ENCODE data around the gene LRRC3C.
"Not testable (repeated sequence)": the region's sequence is repeated elsewhere in the genome, so short reads cannot be mapped to it uniquely, and the experiment has no call there.

LRRC3C gene

DNA sequence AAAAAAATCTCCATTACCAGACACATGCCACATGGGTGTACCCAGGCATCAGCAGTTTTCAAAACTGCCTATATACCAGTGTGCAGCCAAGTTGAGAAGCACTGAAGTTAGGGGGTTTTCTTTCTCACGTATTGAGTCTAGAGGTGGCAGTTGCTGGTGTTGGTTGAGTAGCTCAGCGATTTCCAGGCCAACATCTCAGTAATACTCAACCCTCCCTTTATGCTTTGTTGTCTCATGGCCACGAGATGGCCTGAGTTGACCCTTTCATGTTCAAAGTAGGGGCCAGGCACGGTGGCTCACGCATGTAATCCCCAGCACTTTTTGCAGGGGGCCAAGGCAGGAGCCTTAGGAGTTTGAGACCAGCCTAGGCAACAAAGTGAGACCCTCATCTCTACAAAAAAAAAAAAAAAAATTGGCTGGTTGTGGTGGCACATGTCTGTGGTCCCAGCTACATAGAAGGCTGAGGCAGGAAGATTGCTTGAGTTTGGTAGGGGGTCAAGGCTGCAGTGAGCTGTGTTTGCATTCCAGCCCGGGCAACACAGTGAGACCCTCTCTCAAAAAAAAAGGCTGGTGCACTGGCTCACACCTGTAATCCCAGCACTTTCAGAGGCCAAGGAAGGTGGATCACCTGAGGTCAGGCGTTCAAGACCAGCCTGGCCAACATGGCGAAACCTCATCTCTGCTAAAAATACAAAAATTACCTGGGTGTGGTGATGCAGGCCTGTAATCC is 10.8 kb downstream of the LRRC3C start:
- Histone ChIP-seq H3K27ac (ENCODE audit: low read depth, low read length) (no peak overlapping the region), H3K4me3 (ENCODE audit: low read length) (no peak overlapping the region), H3K4me1 (ENCODE audit: insufficient read depth, low read length) (peaks cover 8% of the 10 kb centered on the region; the same call in 1 of the 2 replicates), H3K9me3 (ENCODE audit: insufficient read depth, low read depth, low read length) (no peaks in the 10 kb centered on the region), H3K27me3 (ENCODE audit: insufficient read depth, low read length) (no peaks in the 10 kb centered on the region), H3K9ac (ENCODE audit: low read depth, low read length) (no peak overlapping the region), H3K36me3 (ENCODE audit: insufficient read depth, low read length) (no peaks in the 10 kb centered on the region)
- 85% methylated on average over 8 of the region's 8 CpGs for WGBS

DNA sequence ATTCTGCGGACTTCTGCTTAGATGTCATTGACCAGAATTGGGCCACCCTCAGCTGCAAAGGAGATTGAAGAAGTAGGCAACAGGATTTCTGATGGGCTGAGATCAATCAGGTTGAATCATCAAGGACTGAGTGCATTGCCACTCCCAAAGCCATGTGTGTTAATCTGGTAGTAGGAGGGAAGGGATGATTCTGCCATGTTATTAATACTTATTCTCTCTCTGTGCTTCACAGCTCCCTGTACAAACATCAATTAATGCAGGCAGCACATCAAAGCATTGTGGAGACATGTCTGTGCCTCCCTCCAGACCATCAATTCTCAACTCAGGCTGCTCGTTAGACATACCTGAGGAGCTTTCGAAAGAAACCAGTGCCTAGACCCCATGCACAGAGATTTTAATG is 11.6 kb downstream of the LRRC3C start:
- Histone ChIP-seq H3K4me3 (ENCODE audit: low read length) (no peak overlapping the region), H3K4me1 (ENCODE audit: insufficient read depth, low read length) (peaks cover 5% of the 10 kb centered on the region; the same call in 1 of the 2 replicates), H3K9ac (ENCODE audit: low read depth, low read length) (no peak overlapping the region), H3K27ac (ENCODE audit: low read depth, low read length) (no peak overlapping the region), H3K27me3 (ENCODE audit: insufficient read depth, low read length) (no peaks in the 10 kb centered on the region), H3K36me3 (ENCODE audit: insufficient read depth, low read length) (no peaks in the 10 kb centered on the region), H3K9me3 (ENCODE audit: insufficient read depth, low read depth, low read length) (no peaks in the 10 kb centered on the region)
- WGBS: 94% methylated on average over 3 of the region's 3 CpGs

DNA sequence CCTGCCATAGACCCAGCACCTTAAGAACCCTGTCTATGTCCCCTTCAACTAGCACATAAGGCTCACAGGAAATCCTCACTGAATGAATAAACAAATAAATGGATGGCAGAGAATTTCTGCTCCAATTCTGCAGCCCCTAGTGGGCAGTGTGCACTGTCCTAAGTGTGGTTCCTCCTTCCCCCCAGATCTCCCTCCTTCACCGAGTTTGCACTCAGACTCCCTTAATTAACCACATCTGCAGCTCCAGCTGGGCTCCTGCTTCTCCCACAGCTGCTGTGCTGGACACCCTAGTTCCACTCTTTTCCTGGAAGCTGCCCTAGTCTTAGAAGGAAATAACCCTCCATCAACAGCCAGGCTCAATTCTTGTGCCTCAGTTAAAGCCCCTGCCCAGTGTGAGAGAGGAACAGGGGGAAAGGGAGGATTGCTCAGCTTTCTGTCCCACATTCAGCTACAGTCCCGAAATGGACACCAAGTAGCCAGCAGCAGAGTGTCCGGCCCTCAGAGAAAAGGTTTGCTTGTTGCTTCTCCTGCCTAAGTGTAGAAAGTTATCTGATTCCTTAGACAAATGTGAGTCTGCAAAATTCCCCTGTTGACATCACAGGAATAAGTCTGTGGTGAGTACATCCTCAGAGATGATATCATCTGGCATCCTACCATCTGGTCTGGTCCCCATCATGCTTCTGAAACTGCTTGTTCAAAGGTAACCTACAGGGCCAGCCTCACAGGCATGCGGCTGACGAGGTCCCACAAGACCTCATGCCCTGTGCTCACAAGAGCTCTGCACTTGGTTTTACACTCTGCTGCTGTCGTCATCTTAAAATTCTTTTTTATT is 12.3 kb downstream of the LRRC3C start:
- H3K9me3 ChIP-seq (ENCODE audit: insufficient read depth, low read depth, low read length): no peaks in the 10 kb centered on the region
- H3K36me3 ChIP-seq (ENCODE audit: insufficient read depth, low read length): no peaks in the 10 kb centered on the region
- H3K4me1 ChIP-seq (ENCODE audit: insufficient read depth, low read length): no peaks in the 10 kb centered on the region
- H3K27me3 ChIP-seq (ENCODE audit: insufficient read depth, low read length): no peaks in the 10 kb centered on the region
- no peak overlapping the region for H3K27ac ChIP-seq (ENCODE audit: low read depth, low read length)
- no peak overlapping the region for H3K4me3 ChIP-seq (ENCODE audit: low read length)
- WGBS: 79% methylated on average over 6 of the region's 6 CpGs
- H3K9ac ChIP-seq (ENCODE audit: low read depth, low read length): no peak overlapping the region

DNA sequence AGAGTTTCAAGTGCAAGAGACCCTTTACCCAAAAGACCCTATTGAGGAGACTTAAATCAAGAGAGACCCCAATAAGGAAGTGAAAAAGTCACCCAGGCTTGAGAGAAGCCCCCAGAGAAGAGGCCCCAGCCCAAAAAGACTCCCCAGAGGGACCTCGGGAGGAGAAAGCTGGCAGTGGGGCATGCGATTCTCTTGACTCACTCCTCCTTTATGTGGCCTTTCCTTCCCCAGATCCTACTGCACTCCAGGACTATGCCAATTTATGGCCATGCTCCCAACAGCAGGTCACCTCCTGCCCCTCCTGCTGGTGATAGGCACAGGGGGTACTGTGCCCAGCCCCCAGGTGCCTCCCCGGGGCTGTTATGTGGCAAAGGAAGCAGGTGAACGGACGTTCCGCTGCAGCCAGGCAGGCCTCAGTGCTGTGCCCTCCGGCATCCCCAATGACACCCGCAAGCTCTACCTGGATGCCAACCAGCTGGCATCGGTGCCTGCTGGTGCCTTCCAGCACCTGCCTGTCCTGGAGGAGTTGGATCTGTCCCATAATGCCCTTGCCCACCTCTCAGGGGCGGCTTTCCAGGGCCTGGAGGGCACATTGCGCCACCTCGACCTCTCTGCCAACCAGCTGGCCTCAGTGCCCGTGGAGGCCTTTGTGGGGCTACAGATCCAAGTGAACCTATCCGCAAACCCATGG is 16.3 kb downstream of the LRRC3C start:
- WGBS: 95% methylated on average over 14 of the region's 14 CpGs
- no peak overlapping the region for H3K4me3 ChIP-seq (ENCODE audit: low read length)
- H3K27me3 ChIP-seq (ENCODE audit: insufficient read depth, low read length): no peaks in the 10 kb centered on the region
- no peaks in the 10 kb centered on the region for H3K9me3 ChIP-seq (ENCODE audit: insufficient read depth, low read depth, low read length)
- H3K4me1 ChIP-seq (ENCODE audit: insufficient read depth, low read length): no peaks in the 10 kb centered on the region
- H3K27ac ChIP-seq (ENCODE audit: low read depth, low read length): no peak overlapping the region
- H3K36me3 ChIP-seq (ENCODE audit: insufficient read depth, low read length): no peaks in the 10 kb centered on the region
- H3K9ac ChIP-seq (ENCODE audit: low read depth, low read length): no peak overlapping the region

DNA sequence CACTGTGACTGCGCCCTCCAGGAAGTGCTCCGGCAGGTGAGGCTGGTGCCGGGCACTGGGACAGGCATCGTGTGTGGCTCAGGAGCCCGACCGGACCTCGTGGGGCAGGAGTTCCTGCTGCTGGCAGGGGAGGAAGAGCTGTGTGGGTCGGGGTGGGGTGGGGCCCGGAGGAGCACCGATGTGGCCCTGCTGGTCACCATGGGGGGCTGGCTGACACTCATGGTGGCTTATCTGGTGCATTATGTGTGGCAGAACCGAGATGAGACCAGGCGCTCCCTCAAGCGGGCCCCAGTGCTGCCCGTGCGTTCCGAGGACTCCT is 16.8 kb downstream of the LRRC3C start:
- no peaks in the 10 kb centered on the region for H3K36me3 ChIP-seq (ENCODE audit: insufficient read depth, low read length)
- H3K9me3 ChIP-seq (ENCODE audit: insufficient read depth, low read depth, low read length): no peaks in the 10 kb centered on the region
- no peak overlapping the region for H3K9ac ChIP-seq (ENCODE audit: low read depth, low read length)
- H3K27ac ChIP-seq (ENCODE audit: low read depth, low read length): no peak overlapping the region
- H3K4me3 ChIP-seq (ENCODE audit: low read length): no peak overlapping the region
- 91% methylated on average over 16 of the region's 16 CpGs for WGBS
- H3K4me1 ChIP-seq (ENCODE audit: insufficient read depth, low read length): no peaks in the 10 kb centered on the region
- no peaks in the 10 kb centered on the region for H3K27me3 ChIP-seq (ENCODE audit: insufficient read depth, low read length)

DNA sequence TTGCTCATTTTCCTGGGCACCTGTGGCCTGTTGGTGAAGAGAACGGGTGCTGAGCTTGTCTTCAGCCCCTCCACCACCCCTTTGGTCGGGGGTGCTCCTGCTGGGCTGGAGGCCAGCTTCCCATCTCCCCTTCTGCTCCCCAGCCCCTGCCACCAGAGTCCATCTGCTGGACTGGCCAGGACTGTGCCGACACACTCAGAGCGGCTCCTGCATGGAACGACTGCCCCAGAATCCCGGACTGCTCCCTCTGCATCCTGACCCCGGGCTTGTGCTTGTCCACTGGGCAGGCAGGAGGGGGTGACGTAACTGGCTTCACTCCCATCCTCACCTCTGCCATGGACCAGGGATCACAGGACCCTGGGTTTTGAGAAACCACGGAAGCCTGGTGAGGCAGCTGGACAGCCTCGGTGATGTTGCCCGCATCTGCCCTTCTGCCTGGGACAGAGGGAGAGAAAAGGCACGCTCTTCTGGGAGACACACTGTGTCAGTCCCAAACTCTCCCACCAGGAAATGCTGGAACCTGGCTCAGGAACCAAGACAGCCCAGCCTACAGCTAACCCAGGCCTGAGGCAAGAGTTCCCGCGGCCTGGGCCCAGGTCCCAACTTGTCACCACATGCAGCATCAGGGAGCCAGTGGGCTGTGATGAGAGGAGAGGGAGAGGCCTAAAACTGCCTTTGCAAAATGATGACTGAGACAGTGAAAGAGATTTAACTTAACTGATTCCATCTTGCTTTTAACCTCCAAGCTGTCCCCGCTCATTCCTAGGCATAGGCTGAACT is 19.2 kb downstream of the LRRC3C start:
- Histone ChIP-seq H3K36me3 (ENCODE audit: insufficient read depth, low read length) (no peaks in the 10 kb centered on the region), H3K4me1 (ENCODE audit: insufficient read depth, low read length) (no peaks in the 10 kb centered on the region), H3K9ac (ENCODE audit: low read depth, low read length) (no peak overlapping the region), H3K4me3 (ENCODE audit: low read length) (no peak overlapping the region), H3K27me3 (ENCODE audit: insufficient read depth, low read length) (peaks cover 11% of the 10 kb centered on the region), H3K27ac (ENCODE audit: low read depth, low read length) (no peak overlapping the region), H3K9me3 (ENCODE audit: insufficient read depth, low read depth, low read length) (no peaks in the 10 kb centered on the region)
- WGBS: 92% methylated on average over 15 of the region's 15 CpGs

DNA sequence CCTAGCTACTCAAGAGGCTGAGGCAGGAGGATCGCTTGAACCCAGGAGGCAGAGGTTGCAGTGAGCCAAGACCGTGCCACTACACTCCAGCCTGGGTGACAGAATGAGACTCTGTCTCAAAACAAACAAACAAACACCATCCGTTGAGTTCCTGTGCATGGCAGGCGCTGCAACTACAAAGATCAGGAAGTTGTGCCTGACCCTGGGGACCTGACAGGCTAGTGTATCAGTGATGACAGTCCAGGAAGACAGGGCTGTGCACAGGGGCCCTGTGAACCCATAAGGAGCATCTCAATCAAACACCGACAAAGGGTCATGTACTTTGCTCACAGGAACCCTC is 20.9 kb downstream of the LRRC3C start:
- H3K9ac ChIP-seq (ENCODE audit: low read depth, low read length); H3K4me3 ChIP-seq (ENCODE audit: low read length); H3K9me3 ChIP-seq (ENCODE audit: insufficient read depth, low read depth, low read length); H3K4me1 ChIP-seq (ENCODE audit: insufficient read depth, low read length); H3K27ac ChIP-seq (ENCODE audit: low read depth, low read length); H3K36me3 ChIP-seq (ENCODE audit: insufficient read depth, low read length): not testable (repeated sequence)
- 88% methylated on average over 5 of the region's 5 CpGs for WGBS
- peaks cover 17% of the 10 kb centered on the region for H3K27me3 ChIP-seq (ENCODE audit: insufficient read depth, low read length)

DNA sequence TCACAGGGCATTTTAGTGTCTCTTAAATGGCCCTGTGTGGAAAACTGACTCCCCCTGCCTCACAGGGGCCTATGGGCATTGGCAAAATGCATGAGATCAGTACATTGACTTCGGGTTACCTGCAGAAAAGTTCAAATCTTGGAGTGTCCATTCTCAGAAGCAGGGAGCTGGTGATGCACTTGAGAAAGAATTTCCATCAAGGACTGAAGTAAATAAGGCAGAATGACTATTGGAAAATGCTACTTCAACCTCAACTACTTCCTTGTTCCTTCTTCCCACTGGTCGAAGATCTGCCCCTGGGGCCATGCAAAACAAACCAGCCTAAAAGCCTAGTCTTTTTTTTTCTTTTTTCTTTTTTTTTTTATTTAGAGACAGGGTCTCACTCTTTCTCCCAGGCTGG is 21.5 kb downstream of the LRRC3C start:
- Histone ChIP-seq H3K9ac (ENCODE audit: low read depth, low read length) (no peak overlapping the region), H3K27ac (ENCODE audit: low read depth, low read length) (no peak overlapping the region), H3K9me3 (ENCODE audit: insufficient read depth, low read depth, low read length) (no peaks in the 10 kb centered on the region), H3K4me1 (ENCODE audit: insufficient read depth, low read length) (no peaks in the 10 kb centered on the region; the same call in 1 of the 2 replicates), H3K27me3 (ENCODE audit: insufficient read depth, low read length) (peaks cover 17% of the 10 kb centered on the region), H3K4me3 (ENCODE audit: low read length) (no peak overlapping the region), H3K36me3 (ENCODE audit: insufficient read depth, low read length) (no peaks in the 10 kb centered on the region)
- 92% methylated on average over 2 of the region's 2 CpGs for WGBS

DNA sequence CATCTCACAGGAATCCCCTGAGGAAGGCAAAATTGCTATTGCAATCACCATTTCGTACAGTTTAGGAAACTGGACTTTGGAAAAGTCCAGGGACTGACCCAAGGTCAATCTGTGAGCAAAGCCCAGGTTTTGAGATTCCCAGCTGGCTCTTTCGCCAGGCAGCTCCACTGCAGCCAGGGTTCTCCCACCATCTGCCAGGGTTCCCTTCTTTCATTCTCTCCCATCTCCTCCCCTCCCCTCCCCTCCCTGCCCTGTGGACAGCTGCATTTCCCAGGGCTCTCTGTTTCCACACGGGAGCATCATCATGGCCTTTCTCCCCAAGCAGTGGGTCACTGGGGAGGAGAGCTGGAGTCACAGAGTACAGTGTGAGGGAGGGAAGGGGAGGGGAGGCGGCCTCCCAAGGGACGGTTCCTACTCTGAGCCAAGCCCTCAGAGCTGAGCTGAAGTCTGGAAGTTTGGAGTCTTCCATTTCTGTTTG is 23.4 kb downstream of the LRRC3C start:
- WGBS: 75% methylated on average over 5 of the region's 5 CpGs
- Histone ChIP-seq H3K27ac (ENCODE audit: low read depth, low read length) (no peak overlapping the region), H3K4me3 (ENCODE audit: low read length) (no peak overlapping the region), H3K27me3 (ENCODE audit: insufficient read depth, low read length) (peaks cover 17% of the 10 kb centered on the region), H3K36me3 (ENCODE audit: insufficient read depth, low read length) (no peaks in the 10 kb centered on the region), H3K4me1 (ENCODE audit: insufficient read depth, low read length) (no peaks in the 10 kb centered on the region; the same call in 1 of the 2 replicates), H3K9ac (ENCODE audit: low read depth, low read length) (no peak overlapping the region), H3K9me3 (ENCODE audit: insufficient read depth, low read depth, low read length) (no peaks in the 10 kb centered on the region)

DNA sequence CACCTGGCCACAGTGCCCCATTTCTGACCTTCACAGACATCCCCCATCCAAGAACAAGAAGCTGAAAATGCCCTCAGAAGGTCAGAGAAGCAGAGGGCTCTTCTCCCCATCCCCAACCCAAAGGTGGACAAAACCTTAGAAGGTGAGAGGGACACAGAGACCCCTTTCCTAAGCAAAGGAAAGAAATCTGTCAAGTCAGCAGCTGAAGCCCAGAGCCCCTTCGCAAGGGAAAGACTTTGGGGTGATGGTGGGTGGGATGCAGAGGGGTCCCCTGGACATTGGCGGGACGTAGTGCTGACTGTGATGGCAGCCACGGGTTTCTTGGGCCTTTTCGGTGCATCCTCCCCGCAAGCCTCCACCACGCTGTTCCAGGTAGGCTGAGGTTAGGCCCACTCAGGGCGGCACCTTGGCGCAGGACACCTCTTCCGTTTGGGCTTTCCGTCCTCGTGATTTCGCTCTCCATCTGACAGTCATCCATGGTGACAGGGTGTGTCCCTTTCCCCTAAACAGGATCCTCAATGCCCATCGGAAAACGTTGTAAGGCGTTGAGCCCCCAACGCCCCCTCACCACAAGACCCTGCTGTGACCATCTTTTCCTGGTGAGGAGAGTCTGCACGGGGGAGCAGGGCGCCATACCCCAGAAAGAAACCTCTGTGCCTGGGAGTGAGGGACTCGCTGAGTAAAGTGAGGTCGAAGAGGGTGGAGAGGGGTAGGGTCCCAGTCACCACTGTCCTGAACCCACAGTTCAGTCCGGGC is 24.6 kb downstream of the LRRC3C start:
- Histone ChIP-seq H3K27ac (ENCODE audit: low read depth, low read length) (no peak overlapping the region), H3K27me3 (ENCODE audit: insufficient read depth, low read length) (peaks cover 17% of the 10 kb centered on the region), H3K9ac (ENCODE audit: low read depth, low read length) (no peak overlapping the region), H3K9me3 (ENCODE audit: insufficient read depth, low read depth, low read length) (no peaks in the 10 kb centered on the region), H3K4me3 (ENCODE audit: low read length) (peak overlapping the region; percentile 55), H3K36me3 (ENCODE audit: insufficient read depth, low read length) (no peaks in the 10 kb centered on the region), H3K4me1 (ENCODE audit: insufficient read depth, low read length) (no peaks in the 10 kb centered on the region; the same call in 1 of the 2 replicates)
- 59% methylated on average over 22 of the region's 22 CpGs for WGBS
